Stimulated activated memory B cell treated with anti-CD40 and anti-IgM and Interleukin-4, amounts not matched to agents 10 μg/mL and 1 μg/mL and 100 μg/mL, for 72 hours (primary cell): ENCODE data around the gene ZNF224.
"Not testable (repeated sequence)": the region's sequence is repeated elsewhere in the genome, so short reads cannot be mapped to it uniquely, and the experiment has no call there.

ENCODE experiments used
- ATAC-seq: fragments of 150-1000 bp; cut with Tn5 transposase; 2 replicates; pipeline ENCODE4 v1.10.0; 2021
- H3K27ac Mint-ChIP-seq: one replicate; pipeline ENCODE4 v1.8.0; 2022; ENCODE audit warnings: mild to moderate bottlenecking, mixed read lengths
- H3K27me3 Mint-ChIP-seq: one replicate; pipeline ENCODE4 v1.8.0; 2022; ENCODE audit warnings: mixed read lengths
- H3K36me3 Mint-ChIP-seq: one replicate; pipeline ENCODE4 v1.8.0; 2022; ENCODE audit warnings: mixed read lengths
- H3K4me1 Mint-ChIP-seq: one replicate; pipeline ENCODE4 v1.8.0; 2022; ENCODE audit warnings: mixed read lengths
- H3K4me3 Mint-ChIP-seq: one replicate; pipeline ENCODE4 v1.8.0; 2022; ENCODE audit warnings: mild to moderate bottlenecking, moderate library complexity, mixed read lengths
- H3K9me3 Mint-ChIP-seq: one replicate; pipeline ENCODE4 v1.8.0; 2022; ENCODE audit warnings: mixed read lengths

ZNF224 gene

GRCh38 chr19:44109458-44109857 lies 15.3 kb downstream of the ZNF224 start:
- Mint-ChIP-seq H3K9me3 (peaks cover 26% of the 10 kb centered on the region), H3K36me3 (peaks cover 50% of the 10 kb centered on the region), H3K27me3 (no peaks in the 10 kb centered on the region), H3K27ac (no peak overlapping the region), H3K4me3 (no peak overlapping the region), H3K4me1 (peaks cover 16% of the 10 kb centered on the region)
- ATAC-seq, result no peak

- Mint-ChIP-seq H3K27ac (no peak overlapping the region), H3K27me3 (no peaks in the 10 kb centered on the region), H3K36me3 (peaks cover 40% of the 10 kb centered on the region), H3K4me1 (peaks cover 26% of the 10 kb centered on the region), H3K4me3 (peak overlapping the region; percentile 35), H3K9me3 (peaks cover 20% of the 10 kb centered on the region)
- ATAC-seq, result no peak
Measured at GRCh38 chr19:44111910-44112463, 17.8 kb downstream of the ZNF224 start.

- Mint-ChIP-seq H3K9me3 (peaks cover 13% of the 10 kb centered on the region), H3K27me3 (no peaks in the 10 kb centered on the region), H3K36me3 (peaks cover 40% of the 10 kb centered on the region), H3K4me1 (peaks cover 26% of the 10 kb centered on the region), H3K27ac (peak overlapping the region; percentile 81), H3K4me3 (peak overlapping the region; percentile 94)
- no peak for ATAC-seq
Measured at GRCh38 chr19:44112802-44113137, 18.6 kb downstream of the ZNF224 start.

- peaks cover 26% of the 10 kb centered on the region for H3K4me1 Mint-ChIP-seq
- peaks cover 9% of the 10 kb centered on the region for H3K9me3 Mint-ChIP-seq
- H3K27ac Mint-ChIP-seq, result peak within 1 kb of the TSS; percentile 81
- peak; percentile 98 for ATAC-seq
- H3K4me3 Mint-ChIP-seq, result peak within 1 kb of the TSS; percentile 94
- H3K27me3 Mint-ChIP-seq, result no peaks in the 10 kb centered on the region
- peaks cover 39% of the 10 kb centered on the region for H3K36me3 Mint-ChIP-seq
Measured at GRCh38 chr19:44113138-44113783, 19.1 kb downstream of the ZNF224 start, which contains the start of gene ZNF225. ZNF225 (plus strand) TSS chr19:44113399; CDS start chr19:44115828, 2,429 bp downstream.

GRCh38 chr19:44113784-44114390 lies 19.7 kb downstream of the ZNF224 start:
- Mint-ChIP-seq H3K27me3 (no peaks in the 10 kb centered on the region), H3K4me1 (peaks cover 26% of the 10 kb centered on the region), H3K36me3 (peaks cover 44% of the 10 kb centered on the region), H3K9me3 (peaks cover 9% of the 10 kb centered on the region), H3K4me3 (peak overlapping the region; percentile 94), H3K27ac (peak overlapping the region; percentile 81)
- ATAC-seq, result peak; percentile 14

- H3K36me3 Mint-ChIP-seq, result peaks cover 95% of the 10 kb centered on the region
- not testable (repeated sequence) for H3K4me1 Mint-ChIP-seq, H3K27me3 Mint-ChIP-seq, ATAC-seq, H3K27ac Mint-ChIP-seq, H3K4me3 Mint-ChIP-seq
- H3K9me3 Mint-ChIP-seq, result peaks cover 43% of the 10 kb centered on the region
Measured at GRCh38 chr19:44121162-44121561, 27.0 kb downstream of the ZNF224 start.

- H3K4me1 Mint-ChIP-seq, result no peaks in the 10 kb centered on the region
- no peaks in the 10 kb centered on the region for H3K27me3 Mint-ChIP-seq
- no peak for ATAC-seq
- H3K4me3 Mint-ChIP-seq, result no peak overlapping the region
- peaks cover 11% of the 10 kb centered on the region for H3K9me3 Mint-ChIP-seq
- no peak overlapping the region for H3K27ac Mint-ChIP-seq
- peaks cover 6% of the 10 kb centered on the region for H3K36me3 Mint-ChIP-seq
Measured at GRCh38 chr19:44131955-44132354, 37.8 kb downstream of the ZNF224 start.

- H3K4me3 Mint-ChIP-seq, result peak within 1 kb of the TSS; percentile 97
- H3K36me3 Mint-ChIP-seq, result peaks cover 28% of the 10 kb centered on the region
- H3K27me3 Mint-ChIP-seq, result no peaks in the 10 kb centered on the region
- ATAC-seq, result peak; percentile 90
- H3K4me1 Mint-ChIP-seq, result peaks cover 15% of the 10 kb centered on the region
- H3K9me3 Mint-ChIP-seq, result peaks cover 3% of the 10 kb centered on the region
- peak within 1 kb of the TSS; percentile 91 for H3K27ac Mint-ChIP-seq
Measured at GRCh38 chr19:44141191-44142058, 47.3 kb downstream of the ZNF224 start, which contains the start of gene ZNF234. ZNF234 (plus strand) TSS chr19:44141554; CDS start chr19:44144633, 3,079 bp downstream.

GRCh38 chr19:44142059-44142433 lies 47.9 kb downstream of the ZNF224 start:
- no peaks in the 10 kb centered on the region for H3K27me3 Mint-ChIP-seq
- H3K9me3 Mint-ChIP-seq, result no peaks in the 10 kb centered on the region
- ATAC-seq, result no peak
- peaks cover 15% of the 10 kb centered on the region for H3K4me1 Mint-ChIP-seq
- peaks cover 29% of the 10 kb centered on the region for H3K36me3 Mint-ChIP-seq
- H3K4me3 Mint-ChIP-seq, result peak overlapping the region; percentile 97
- peak overlapping the region; percentile 91 for H3K27ac Mint-ChIP-seq

GRCh38 chr19:44149776-44150175 lies 55.6 kb downstream of the ZNF224 start:
- Mint-ChIP-seq H3K4me3 (no peak overlapping the region), H3K4me1 (no peaks in the 10 kb centered on the region), H3K27me3 (no peaks in the 10 kb centered on the region), H3K36me3 (peaks cover 95% of the 10 kb centered on the region), H3K27ac (no peak overlapping the region), H3K9me3 (peaks cover 24% of the 10 kb centered on the region)
- no peak for ATAC-seq

- H3K4me3 Mint-ChIP-seq, result no peak overlapping the region
- H3K27ac Mint-ChIP-seq, result no peak overlapping the region
- H3K9me3 Mint-ChIP-seq, result peaks cover 26% of the 10 kb centered on the region
- no peak for ATAC-seq
- H3K36me3 Mint-ChIP-seq, result peaks cover 86% of the 10 kb centered on the region
- no peaks in the 10 kb centered on the region for H3K27me3 Mint-ChIP-seq
- no peaks in the 10 kb centered on the region for H3K4me1 Mint-ChIP-seq
Measured at GRCh38 chr19:44151491-44151890, 57.3 kb downstream of the ZNF224 start.

GRCh38 chr19:44156475-44156874 lies 62.3 kb downstream of the ZNF224 start:
- no peaks in the 10 kb centered on the region for H3K4me1 Mint-ChIP-seq
- peaks cover 35% of the 10 kb centered on the region for H3K9me3 Mint-ChIP-seq
- peaks cover 60% of the 10 kb centered on the region for H3K36me3 Mint-ChIP-seq
- ATAC-seq, result no peak
- no peak overlapping the region for H3K4me3 Mint-ChIP-seq
- no peak overlapping the region for H3K27ac Mint-ChIP-seq
- no peaks in the 10 kb centered on the region for H3K27me3 Mint-ChIP-seq
